Cardiac muscle cell (in vitro differentiated cells and primary cell): ENCODE measurements around the gene SEPTIN5. TPM values are rescaled to one million over a fixed set of nuclear protein-coding genes. Genes with fewer than 3 reads are reported as not detected.
A peak's percentile ranks its signal among the peaks of the same experiment; 100 is the strongest.

Experiments used
- DNase-seq, 2 donors: peaks; one replicate each; pipeline versions ENCODE4 v3.0.0 to v3.0.0-alpha.2; 2010 to 2017; ENCODE audit warnings: low read depth in 1 of 2, low spot score in 1 of 2
- H3K27ac ChIP-seq: fragments of 200-600 bp; sonication (generic); 2 replicates; pipeline ENCODE4 v1.5.1; 2016
- H3K27me3 ChIP-seq: fragments of 200-600 bp; sonication (generic); 2 replicates; pipeline ENCODE4 v1.6.0; 2016; ENCODE audit warnings: control low read depth
- H3K36me3 ChIP-seq: fragments of 200-600 bp; sonication (generic); 2 replicates; pipeline ENCODE4 v1.5.1; 2016; ENCODE audit warnings: control low read depth
- H3K4me1 ChIP-seq: fragments of 200-600 bp; sonication (generic); 2 replicates; pipeline ENCODE4 v1.8.1; 2017; ENCODE audit warnings: low read depth, mild to moderate bottlenecking, mixed run types
- H3K4me3 ChIP-seq: fragments of 200-600 bp; sonication (generic); 2 replicates; pipeline ENCODE4 v1.5.1; 2016; ENCODE audit warnings: mild to moderate bottlenecking
- H3K9me3 ChIP-seq: fragments of 200-600 bp; sonication (generic); 2 replicates; pipeline ENCODE4 v1.5.1; 2017; ENCODE audit warnings: low read depth, mild to moderate bottlenecking, control low read depth
- polyA plus RNA-seq: library from polyadenylated mRNA; unstranded; fragments of >200 nt; fragmentation: Nextera tagmentation; extraction: Ambion mirVana; gene quantifications from 2 replicates; pipeline ENCODE4 v1.2.1, GENCODE V29; 2016
- total RNA-seq: library from RNA; depleted of rRNA; stranded (reverse); fragments of >200 nt; gene quantifications from 2 replicates; pipeline ENCODE4 v1.2.3, GENCODE V29; 2016
- TF ChIP-seq, protein P1 (sequence below): IDR thresholded peaks from 2 replicates; pipeline ENCODE4 v1.5.1; 2012; ENCODE audit warnings: low read depth, mild to moderate bottlenecking, low read length

Gene SEPTIN5
- total and polyA plus RNA-seq, 2 experiments from 2014 or later = 129 to 303 TPM

GRCh38 chr22:19760058-19760950 is 46.0 kb downstream of the SEPTIN5 start, which contains the start of gene TBX1:
TSS of gene TBX1 (plus strand) at chr22:19760778. CDS start at chr22:19760844, 66 bp downstream.
- no peak within 1 kb of the TSS for H3K27ac ChIP-seq
- H3K4me3 ChIP-seq = no peak within 1 kb of the TSS
- no peak for DNase-seq

DNA sequence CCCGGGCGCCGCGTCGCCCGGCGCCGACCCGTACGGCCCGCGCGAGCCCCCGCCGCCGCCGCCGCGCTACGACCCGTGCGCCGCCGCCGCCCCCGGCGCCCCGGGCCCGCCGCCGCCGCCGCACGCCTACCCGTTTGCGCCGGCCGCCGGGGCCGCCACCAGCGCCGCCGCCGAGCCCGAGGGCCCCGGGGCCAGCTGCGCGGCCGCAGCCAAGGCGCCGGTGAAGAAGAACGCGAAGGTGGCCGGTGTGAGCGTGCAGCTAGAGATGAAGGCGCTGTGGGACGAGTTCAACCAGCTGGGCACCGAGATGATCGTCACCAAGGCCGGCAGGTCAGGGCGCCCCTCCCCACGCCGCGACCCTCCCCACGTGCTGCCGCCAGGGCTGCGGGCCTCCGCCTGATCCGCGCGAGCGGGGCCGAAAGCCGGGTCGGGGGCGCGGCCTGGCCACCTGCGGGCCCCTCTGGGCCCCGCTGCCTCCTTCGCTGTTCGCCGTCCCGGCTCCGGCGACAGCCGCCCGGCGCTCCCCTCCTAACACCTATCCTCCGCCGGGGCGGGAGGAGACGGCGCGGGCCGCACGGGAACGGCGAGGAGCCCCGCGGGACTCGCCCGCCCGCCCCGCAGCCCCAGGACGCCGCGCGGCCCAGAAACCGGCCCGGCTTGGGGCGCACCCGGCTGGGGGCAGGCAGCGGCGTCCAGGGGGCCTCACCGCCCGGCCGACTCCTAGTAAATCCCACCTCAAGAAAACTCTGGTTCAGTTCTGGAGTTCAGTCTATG is 46.8 kb downstream of the SEPTIN5 start:
- no peaks in the 10 kb centered on the region for H3K4me1 ChIP-seq
- no peak overlapping the region for H3K4me3 ChIP-seq

More at GRCh38 chr22:19760058-19760950, 46.0 kb downstream of the SEPTIN5 start, which contains the start of gene TBX1:
- Histone ChIP-seq H3K36me3 (no peaks in the 10 kb centered on the region), H3K27me3 (peaks cover 97% of the 10 kb centered on the region), H3K4me1 (peaks cover 4% of the 10 kb centered on the region), H3K9me3 (no peaks in the 10 kb centered on the region)
- TF ChIP-seq, protein P1, sequence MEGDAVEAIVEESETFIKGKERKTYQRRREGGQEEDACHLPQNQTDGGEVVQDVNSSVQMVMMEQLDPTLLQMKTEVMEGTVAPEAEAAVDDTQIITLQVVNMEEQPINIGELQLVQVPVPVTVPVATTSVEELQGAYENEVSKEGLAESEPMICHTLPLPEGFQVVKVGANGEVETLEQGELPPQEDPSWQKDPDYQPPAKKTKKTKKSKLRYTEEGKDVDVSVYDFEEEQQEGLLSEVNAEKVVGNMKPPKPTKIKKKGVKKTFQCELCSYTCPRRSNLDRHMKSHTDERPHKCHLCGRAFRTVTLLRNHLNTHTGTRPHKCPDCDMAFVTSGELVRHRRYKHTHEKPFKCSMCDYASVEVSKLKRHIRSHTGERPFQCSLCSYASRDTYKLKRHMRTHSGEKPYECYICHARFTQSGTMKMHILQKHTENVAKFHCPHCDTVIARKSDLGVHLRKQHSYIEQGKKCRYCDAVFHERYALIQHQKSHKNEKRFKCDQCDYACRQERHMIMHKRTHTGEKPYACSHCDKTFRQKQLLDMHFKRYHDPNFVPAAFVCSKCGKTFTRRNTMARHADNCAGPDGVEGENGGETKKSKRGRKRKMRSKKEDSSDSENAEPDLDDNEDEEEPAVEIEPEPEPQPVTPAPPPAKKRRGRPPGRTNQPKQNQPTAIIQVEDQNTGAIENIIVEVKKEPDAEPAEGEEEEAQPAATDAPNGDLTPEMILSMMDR = no peak

GRCh38 chr22:19761725-19762567 is 47.6 kb downstream of the SEPTIN5 start:
- DNase-seq = peak in 1 of 2 donors; percentile 51
- peaks cover 97% of the 10 kb centered on the region for H3K27me3 ChIP-seq
- no peaks in the 10 kb centered on the region for H3K36me3 ChIP-seq
- TF ChIP-seq, protein P1 = no peak
- H3K4me1 ChIP-seq = no peaks in the 10 kb centered on the region
- H3K4me3 ChIP-seq = no peak overlapping the region
- H3K9me3 ChIP-seq = no peaks in the 10 kb centered on the region
- no peak overlapping the region for H3K27ac ChIP-seq

More for the DNA sequence above, 46.8 kb downstream of the SEPTIN5 start:
- Histone ChIP-seq H3K27me3 (peaks cover 97% of the 10 kb centered on the region), H3K36me3 (no peaks in the 10 kb centered on the region), H3K27ac (no peak overlapping the region), H3K9me3 (no peaks in the 10 kb centered on the region)
- TF ChIP-seq, protein P1 = no peak
- DNase-seq = no peak

DNA sequence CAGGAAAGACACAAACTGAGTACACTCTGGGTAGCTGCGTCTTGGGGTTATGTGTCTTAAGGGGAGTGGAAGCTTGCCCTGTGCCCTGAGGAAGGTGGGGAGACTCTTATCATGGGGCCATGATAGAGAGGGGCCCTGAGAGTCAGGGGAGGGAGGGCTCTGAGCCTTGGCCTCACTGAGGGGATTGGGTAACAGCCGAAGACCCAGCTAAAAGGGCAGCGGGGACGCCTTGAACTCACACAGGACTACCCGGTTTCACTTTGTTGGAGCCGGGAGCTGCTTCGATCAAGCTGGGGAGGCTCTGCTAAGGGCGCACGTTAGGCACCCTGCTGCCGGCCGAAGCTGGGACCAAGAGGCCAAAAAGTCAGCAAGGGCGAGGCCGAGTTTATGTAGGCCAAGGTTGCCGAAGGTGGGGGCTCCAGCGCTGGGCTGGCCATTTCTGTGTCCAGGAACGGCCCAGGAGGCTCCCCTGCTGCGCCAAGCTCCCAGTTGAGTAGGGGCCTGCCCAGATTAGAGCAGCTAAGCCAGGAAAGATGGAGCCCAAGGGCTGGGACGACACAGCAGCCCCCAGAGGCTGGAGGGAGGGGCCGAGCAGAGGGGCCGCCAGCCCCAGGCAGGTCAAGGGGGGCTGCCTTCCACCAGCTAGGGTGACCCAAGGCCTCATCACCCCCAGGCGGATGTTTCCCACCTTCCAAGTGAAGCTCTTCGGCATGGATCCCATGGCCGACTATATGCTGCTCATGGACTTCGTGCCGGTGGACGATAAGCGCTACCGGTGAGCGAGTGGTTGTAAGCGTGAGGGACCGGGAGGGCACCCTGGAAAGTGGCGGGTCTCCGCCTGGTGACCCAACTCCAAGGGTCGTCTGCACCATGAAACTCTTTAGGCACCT is 48.5 kb downstream of the SEPTIN5 start:
- Histone ChIP-seq H3K9me3 (no peaks in the 10 kb centered on the region), H3K27me3 (peaks cover 97% of the 10 kb centered on the region), H3K4me3 (no peak overlapping the region), H3K36me3 (no peaks in the 10 kb centered on the region), H3K4me1 (no peaks in the 10 kb centered on the region), H3K27ac (no peak overlapping the region)
- no peak for DNase-seq
- TF ChIP-seq, protein P1 = no peak
